ENCODE data around the gene TANGO6. TPM values are rescaled to one million over a fixed set of nuclear protein-coding genes. Genes with fewer than 3 reads are reported as not detected.

The TANGO6 gene
- total and polyA plus RNA-seq, 2 of the 8 experiments (the other 6 are each of a cell fraction or from before 2014, with no cell fraction given) = 5.0 to 19.5 TPM

- Histone ChIP-seq H2BK120ac (replicated peaks; ENCODE audit: low read depth, low read length) (no peak overlapping the region), H2BK12ac (ENCODE audit: low read depth, low read length) (no peak overlapping the region), H3K36me3 (ENCODE audit: control insufficient read depth in 2 of 4, insufficient read depth in 4 of 4, low read length in 3 of 4) (peaks cover 0 to 8% (median 0%) of the 10 kb centered on the region in 4 experiments; a peak in 1 of 8 replicates), H3K79me2 (ENCODE audit: control insufficient read depth in 1 of 2, insufficient read depth in 2 of 2, low read length in 2 of 2) (no peaks in the 10 kb centered on the region), H4K8ac (ENCODE audit: extremely low read depth, insufficient read depth, low read length) (no peak overlapping the region), H3K4me2 (ENCODE audit: insufficient read depth in 1 of 2, low read depth in 2 of 2, low read length in 2 of 2) (no peak overlapping the region), H3K79me1 (ENCODE audit: low read depth, low read length) (no peaks in the 10 kb centered on the region), H2AK5ac (ENCODE audit: low read depth, low read length) (no peak overlapping the region), H3K9me3 (ENCODE audit: insufficient read depth in 2 of 2, low read depth in 1 of 2, low read length in 1 of 2) (0 out of 4 replicates have a peak, but pooled peaks cover 0 to 4% of the 10 kb centered on the region in 2 experiments), H3K4me3 (ENCODE audit: extremely low read depth in 1 of 4, insufficient read depth in 2 of 4, low read depth in 3 of 4, low read length in 4 of 4) (no peak overlapping the region), H4K91ac (replicated peaks; ENCODE audit: insufficient read length, low read length) (no peak overlapping the region), H3K23ac (ENCODE audit: insufficient read length) (no peak overlapping the region), H3K27me3 (replicated peaks in 1 of 4; ENCODE audit: control insufficient read depth in 3 of 4, extremely low read depth in 1 of 4, insufficient read depth in 3 of 4, low read length in 3 of 4) (no peaks in the 10 kb centered on the region), H4K5ac (ENCODE audit: insufficient read length, low read depth, low read length) (no peak overlapping the region), H3K14ac (ENCODE audit: insufficient read length) (no peak overlapping the region), H2BK20ac (ENCODE audit: low read length) (no peak overlapping the region), H2AFZ (ENCODE audit: low read length) (no peak overlapping the region), H3K23me2 (ENCODE audit: low read depth, low read length) (no peaks in the 10 kb centered on the region), H3K9ac (replicated peaks in 1 of 4; ENCODE audit: extremely low read depth in 1 of 4, low read depth in 3 of 4, low read length in 3 of 4) (no peak overlapping the region), H4K20me1 (replicated peaks in 1 of 2; ENCODE audit: control insufficient read depth in 1 of 2, insufficient read depth in 2 of 2, low read length in 2 of 2) (no peaks in the 10 kb centered on the region), H3K4me1 (replicated peaks in 1 of 4; ENCODE audit: control insufficient read depth in 3 of 4, insufficient read depth in 4 of 4, low read length in 3 of 4) (no peaks in the 10 kb centered on the region), H3K27ac (ENCODE audit: low read depth, low read length) (no peak overlapping the region), H2BK15ac (ENCODE audit: low read length) (no peak overlapping the region), H2BK5ac (ENCODE audit: low read depth, low read length) (no peak overlapping the region), H3K56ac (replicated peaks; ENCODE audit: insufficient read length, low read depth, low read length) (no peak overlapping the region), H3K4ac (replicated peaks; ENCODE audit: insufficient read length, low read depth, low read length) (no peak overlapping the region), H3K18ac (ENCODE audit: extremely low read depth, low read length) (no peak overlapping the region)
- ChIA-PET POLR2A (ENCODE audit: partially characterized antibody) (no interaction called here), CTCF (ENCODE audit: partially characterized antibody) (interaction anchor here (1.3 to 1.4 kb wide), 2 partner anchors 17 to 35 kb away, joined by 3 to 4 read pairs; no protein-coding TSS in a partner anchor)
- 88% methylated on average over 1 of the region's 1 CpG; no CpG with 5 or more reads in 1 of the 2 experiments for WGBS, 2 experiments (ENCODE audit: extremely low coverage in 1 of 2, insufficient coverage in 1 of 2, insufficient read length in 1 of 2, insufficient replicate concordance in 2 of 2, low coverage in 1 of 2, low lambda C conversion rate in 2 of 2, missing lambda C conversion rate in 1 of 2)
- no peak for DNase-seq (ENCODE audit: low read depth in 1 of 2, low spot score in 2 of 2)
- FAIRE-seq = no peak
- TF ChIP-seq EP300 (IDR thresholded peaks at IDR 0.05; ENCODE audit: borderline replicate concordance in 1 of 2, low read depth in 2 of 2, low read length in 2 of 2) (no peak), ASH2L (IDR thresholded peaks at IDR 0.05; ENCODE audit: low read length) (no peak), JUND (IDR thresholded peaks at IDR 0.05; ENCODE audit: low read length) (no peak), RNF2 (IDR thresholded peaks at IDR 0.05; ENCODE audit: borderline replicate concordance, low read depth, low read length, missing control alignments, poor library complexity, severe bottlenecking) (no peak), EZH2 (IDR thresholded peaks at IDR 0.05; ENCODE audit: low read depth, low read length, severe bottlenecking) (no peak), BRCA1 (IDR thresholded peaks at IDR 0.05; ENCODE audit: low read depth, low read length) (no peak), YY1 (IDR thresholded peaks at IDR 0.05; ENCODE audit: low read depth, low read length) (no peak), SRF (IDR thresholded peaks at IDR 0.05; ENCODE audit: low read depth, low read length) (no peak)
Measured at GRCh38 chr16:68943961-68944360, 100.6 kb downstream of the TANGO6 start.
